Effector CD8-positive, alpha-beta T cell (primary cell): ENCODE results near the gene NELL1.

Experiments used
- DNase-seq: peaks from one replicate; lab custom pipeline; 2025; lab: John Stamatoyannopoulos, UW

NELL1 gene

GRCh38 chr11:21415606-21416005 lies 746.2 kb downstream of the NELL1 start:
- DNase-seq, result no peak

GRCh38 chr11:21421711-21422329 lies 752.4 kb downstream of the NELL1 start:
- no peak for DNase-seq

GRCh38 chr11:21426931-21427330 lies 757.5 kb downstream of the NELL1 start:
- DNase-seq, result no peak

- DNase-seq, result no peak
These were observed 758.3 kb downstream of the NELL1 start for GRCh38 chr11:21427726-21428125.

- DNase-seq, result no peak
These were observed 759.4 kb downstream of the NELL1 start for GRCh38 chr11:21428796-21429195.

GRCh38 chr11:21429401-21429800 lies 760.0 kb downstream of the NELL1 start:
- no peak for DNase-seq

GRCh38 chr11:21430537-21430936 lies 761.2 kb downstream of the NELL1 start:
- no peak for DNase-seq

GRCh38 chr11:21446939-21447590 lies 777.7 kb downstream of the NELL1 start:
- no peak for DNase-seq

- no peak for DNase-seq
These were observed 778.5 kb downstream of the NELL1 start for GRCh38 chr11:21447871-21448270.

- DNase-seq, result no peak
These were observed 786.8 kb downstream of the NELL1 start for GRCh38 chr11:21456186-21456585.

- no peak for DNase-seq
These were observed 790.7 kb downstream of the NELL1 start for GRCh38 chr11:21460082-21460481.

- DNase-seq, result no peak
These were observed 792.3 kb downstream of the NELL1 start for GRCh38 chr11:21461701-21462100.

GRCh38 chr11:21464601-21465193 lies 795.3 kb downstream of the NELL1 start:
- DNase-seq, result no peak

GRCh38 chr11:21465203-21465602 lies 795.8 kb downstream of the NELL1 start:
- no peak for DNase-seq

- no peak for DNase-seq
These were observed 796.5 kb downstream of the NELL1 start for GRCh38 chr11:21465920-21466319.

- no peak for DNase-seq
These were observed 801.1 kb downstream of the NELL1 start for GRCh38 chr11:21470521-21470920.

GRCh38 chr11:21472261-21472660 lies 802.9 kb downstream of the NELL1 start:
- no peak for DNase-seq

GRCh38 chr11:21474529-21474928 lies 805.1 kb downstream of the NELL1 start:
- no peak for DNase-seq

- no peak for DNase-seq
These were observed 805.9 kb downstream of the NELL1 start for GRCh38 chr11:21475276-21475675.

- no peak for DNase-seq
These were observed 807.2 kb downstream of the NELL1 start for GRCh38 chr11:21476588-21476987.

- no peak for DNase-seq
These were observed 810.9 kb downstream of the NELL1 start for GRCh38 chr11:21480240-21480639.

GRCh38 chr11:21481255-21481654 lies 811.9 kb downstream of the NELL1 start:
- DNase-seq, result no peak

- DNase-seq, result no peak
These were observed 814.7 kb downstream of the NELL1 start for GRCh38 chr11:21484039-21484438.

- DNase-seq, result no peak
These were observed 815.6 kb downstream of the NELL1 start for GRCh38 chr11:21485006-21485405.
